Stimulated activated CD4-positive, alpha-beta T cell treated with anti-CD3 and anti-CD28 coated beads, Interleukin-12 subunit alpha, Interleukin-12 subunit beta, amount 100 ng/mL, for 24 hours (primary cell): ENCODE measurements around the gene CIB4.

Experiments
- DNase-seq, 2 experiments: peaks; one replicate each; pipeline ENCODE4 v3.0.0-alpha.2; 2020; ENCODE audit warnings: low read depth in 2 of 2

Gene CIB4

DNA sequence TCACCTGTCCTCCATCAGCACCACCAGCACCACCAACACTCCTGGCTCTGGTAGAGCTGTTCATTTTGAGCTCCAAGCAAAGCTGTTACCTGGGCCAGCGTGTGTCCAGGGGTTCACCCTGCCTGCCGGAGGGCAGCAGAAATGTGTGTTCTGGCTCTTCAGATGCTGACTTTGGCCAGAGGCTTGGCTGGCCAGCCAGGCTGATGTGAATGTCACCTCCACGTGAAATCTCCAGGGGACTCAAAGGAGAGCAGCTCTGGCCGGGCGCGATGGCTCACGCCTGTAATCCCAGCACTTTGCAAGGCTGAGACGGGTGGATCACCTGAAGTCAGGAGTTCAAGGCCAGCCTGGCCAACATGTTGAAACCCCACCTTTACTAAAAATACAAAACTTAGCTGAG is 33.5 kb downstream of the CIB4 start:
- no peak for DNase-seq

- DNase-seq: no peak
Measured at GRCh38 chr2:26606847-26607190, 34.3 kb downstream of the CIB4 start.

GRCh38 chr2:26605999-26606846 is 34.9 kb downstream of the CIB4 start:
- no peak for DNase-seq

DNA sequence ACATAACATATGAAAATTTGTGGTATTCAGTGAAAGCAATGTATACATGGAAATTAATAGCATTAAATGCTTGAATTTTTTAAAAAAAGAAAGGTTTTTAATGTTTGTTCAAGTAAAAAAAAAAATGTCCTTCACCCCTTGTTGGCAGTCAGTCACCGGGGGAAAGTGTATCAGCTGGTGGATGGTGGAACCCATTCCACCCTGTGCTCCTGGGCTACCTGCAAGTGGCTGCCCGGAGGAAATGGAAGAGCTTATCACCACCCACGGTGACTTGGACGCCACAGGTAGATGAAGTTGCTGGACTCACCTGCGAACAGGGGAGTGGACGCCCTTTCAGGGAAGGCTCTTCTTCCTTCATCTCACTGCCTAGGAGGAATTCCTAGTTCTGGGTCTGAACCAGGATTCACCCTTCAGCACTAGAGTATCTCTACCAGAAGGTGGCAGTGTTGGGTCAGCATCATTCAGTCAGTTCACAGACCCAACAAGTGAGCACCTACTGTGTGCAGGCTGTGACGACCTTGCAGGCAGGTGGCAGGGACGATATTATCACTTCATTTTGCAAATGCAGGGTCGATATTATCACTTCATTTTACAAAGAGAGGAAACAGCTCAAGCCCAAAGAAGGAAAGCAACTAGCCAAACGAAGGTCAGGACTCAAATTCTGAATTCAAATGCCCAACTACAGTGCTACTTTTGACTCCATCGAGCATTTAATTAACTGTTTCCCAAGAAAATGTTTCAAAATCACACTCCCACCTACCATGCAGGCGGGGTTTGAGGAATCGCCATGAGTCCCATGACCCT is 35.8 kb downstream of the CIB4 start:
- no peak for DNase-seq

DNA sequence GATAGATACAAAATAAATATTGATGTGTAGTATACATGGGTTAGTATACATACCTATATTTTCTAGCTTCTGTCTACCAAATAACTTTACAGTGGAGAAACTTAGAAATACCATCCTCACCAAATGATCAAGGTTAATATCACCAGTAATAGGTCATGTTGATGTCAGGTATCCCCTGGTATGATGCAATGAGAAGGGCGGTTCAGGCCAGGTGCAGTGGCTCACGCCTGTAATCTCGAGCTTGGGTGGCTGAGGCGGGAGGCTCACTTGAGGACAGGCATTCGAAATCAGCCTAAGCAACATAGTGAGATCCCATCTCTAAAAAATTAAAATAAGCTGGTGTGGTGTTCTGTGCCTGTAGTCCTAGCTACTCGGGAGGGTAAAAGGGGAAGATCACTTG is 38.6 kb downstream of the CIB4 start:
- no peak for DNase-seq

GRCh38 chr2:26599387-26599786 is 41.8 kb downstream of the CIB4 start:
- DNase-seq: no peak

DNA sequence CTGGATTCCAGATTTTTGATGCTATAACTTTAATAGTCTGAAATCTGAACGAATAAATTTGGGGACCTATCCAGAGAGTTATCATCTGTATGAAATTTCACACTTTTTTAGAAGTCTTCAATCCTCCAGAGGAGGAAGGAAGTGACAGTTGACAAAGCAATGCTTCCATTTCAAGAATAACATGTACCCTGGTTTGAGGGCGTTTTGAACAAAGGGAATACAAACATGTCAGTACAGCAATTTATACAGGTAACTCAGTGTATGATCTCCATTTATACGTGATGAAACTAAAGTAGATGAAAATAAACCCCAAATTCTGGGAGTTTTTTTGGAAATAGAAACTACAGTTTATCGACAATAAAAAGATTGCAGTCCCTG is 42.2 kb downstream of the CIB4 start:
- no peak for DNase-seq

DNA sequence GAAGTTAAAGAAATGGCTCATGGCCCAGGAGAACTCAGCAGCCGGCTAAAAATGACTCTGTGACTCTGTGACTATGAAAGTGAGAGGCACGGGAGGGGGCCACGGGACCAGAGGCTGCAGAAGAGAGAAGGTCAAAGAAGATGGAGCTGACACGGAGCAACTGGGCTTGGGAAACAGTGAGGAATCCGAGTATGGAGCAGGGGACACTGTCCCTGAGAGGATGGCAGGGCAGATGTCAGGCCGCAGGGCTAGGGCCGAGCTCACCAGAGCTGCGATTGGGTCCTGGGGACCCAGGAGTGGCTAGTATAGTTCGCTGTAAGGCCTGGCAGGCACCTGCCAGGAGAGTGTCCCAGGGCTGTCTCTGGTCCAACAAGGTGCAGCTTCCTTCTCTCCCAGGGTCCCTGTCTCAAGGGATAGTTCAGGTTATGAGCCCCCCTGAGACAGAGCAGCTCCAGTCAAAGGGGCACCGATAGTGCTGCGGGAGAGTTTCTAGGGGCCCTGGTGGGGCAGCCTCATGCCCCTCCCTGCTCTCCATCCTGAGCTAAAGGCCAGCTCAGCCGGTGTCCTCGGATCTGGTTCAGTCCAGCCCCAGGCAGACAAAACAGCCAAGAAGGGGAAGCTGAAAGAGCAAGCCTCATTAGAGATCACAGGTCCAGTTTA is 42.7 kb downstream of the CIB4 start:
- no peak for DNase-seq

DNA sequence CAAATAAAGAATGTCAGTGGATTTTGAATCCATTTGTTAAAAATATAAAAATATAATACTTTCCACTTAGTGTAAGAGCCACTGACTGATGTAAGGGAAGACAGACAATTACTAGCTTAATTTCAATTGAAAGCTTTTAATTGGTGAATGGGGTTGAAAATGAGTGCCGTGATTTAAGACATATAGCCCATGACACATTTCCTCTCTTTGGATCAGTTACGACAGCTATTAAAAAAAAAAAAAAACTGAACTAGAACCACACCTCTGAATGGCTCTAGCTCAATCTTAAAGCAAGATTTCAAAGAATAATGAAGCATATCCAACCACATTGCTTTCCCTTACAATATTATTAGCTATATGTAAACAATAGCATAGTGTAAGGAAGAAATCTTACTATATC is 44.0 kb downstream of the CIB4 start:
- DNase-seq: no peak

DNA sequence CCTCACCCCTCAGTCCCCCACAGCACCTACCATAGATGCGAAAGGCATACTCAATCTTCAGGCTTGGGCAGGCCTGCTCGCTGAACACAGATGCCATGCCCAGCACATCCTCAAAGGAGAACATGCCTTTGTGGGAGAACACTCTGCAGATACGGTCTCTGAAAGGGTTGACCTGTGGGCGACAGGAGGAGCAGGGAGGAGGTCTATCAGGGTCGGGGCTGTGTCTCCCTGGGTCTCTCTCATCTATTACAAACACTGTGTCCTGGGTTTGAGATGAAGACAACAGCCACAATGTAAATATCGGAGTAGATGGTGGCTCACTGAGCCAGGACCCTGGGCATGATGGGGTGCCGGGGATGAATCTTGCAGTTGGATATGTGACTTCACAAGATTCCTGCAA is 46.0 kb downstream of the CIB4 start:
- no peak for DNase-seq

DNA sequence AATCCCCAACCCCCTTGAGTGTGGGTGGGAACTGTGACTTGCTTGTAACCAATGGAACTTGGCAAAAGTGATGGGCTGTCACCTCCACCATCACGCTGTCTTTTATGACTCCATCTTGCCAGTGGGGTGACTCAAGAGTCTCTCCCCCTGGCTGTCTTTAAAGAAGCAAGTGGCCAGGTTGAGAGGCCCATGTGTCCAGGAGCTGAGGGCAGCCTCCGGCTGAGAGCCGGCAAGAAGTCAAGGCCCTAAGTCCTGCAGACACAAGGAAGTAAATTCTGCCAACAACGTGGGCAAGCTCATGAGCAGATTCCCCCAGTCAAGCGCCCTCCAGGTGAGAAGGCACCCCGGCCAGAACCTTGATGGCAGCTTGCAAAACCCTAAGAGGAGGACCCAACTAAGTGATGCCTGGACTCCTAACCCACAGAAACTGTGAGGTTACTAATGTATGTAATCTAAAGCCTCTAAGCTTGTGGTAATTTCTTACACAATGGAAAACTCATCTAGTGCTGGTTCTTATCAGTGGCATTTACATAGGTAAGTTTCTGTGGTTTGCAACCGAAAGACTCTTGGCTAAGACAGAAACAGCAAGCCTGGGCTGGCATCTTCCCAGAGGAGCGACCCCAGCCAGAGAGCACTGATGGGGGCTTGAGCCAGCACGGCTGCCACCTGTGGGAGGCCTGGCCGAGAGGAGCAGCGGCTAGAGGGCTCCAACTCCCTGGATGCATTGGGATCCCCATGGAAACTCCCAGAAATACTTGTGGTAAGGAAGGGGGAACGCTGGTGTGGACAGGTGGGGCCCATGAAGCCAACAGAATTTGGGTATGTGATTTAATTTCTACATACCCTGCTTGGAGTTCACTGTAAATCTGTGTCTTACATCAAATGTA is 49.3 kb downstream of the CIB4 start:
- DNase-seq: no peak

- no peak for DNase-seq
Measured at GRCh38 chr2:26590980-26591618, 50.1 kb downstream of the CIB4 start.

DNA sequence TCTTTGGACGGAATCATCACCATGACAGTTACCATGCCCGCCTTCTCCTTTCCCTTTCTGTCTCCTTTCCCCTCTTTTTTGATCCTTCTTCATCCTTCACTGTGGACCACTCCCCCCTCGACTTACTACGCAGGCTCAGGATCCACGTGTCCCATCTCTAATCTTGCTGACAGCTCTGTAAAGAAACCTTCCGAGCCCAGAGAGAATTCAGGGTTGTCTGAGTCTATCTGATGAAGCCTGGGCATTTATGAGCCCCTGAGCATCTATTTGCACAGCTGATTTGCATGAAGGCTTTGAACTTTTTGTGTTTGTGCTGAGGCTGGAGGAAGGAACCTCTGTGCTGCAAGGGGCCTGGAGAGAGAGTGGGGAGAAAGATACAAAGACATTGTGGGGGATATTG is 50.7 kb downstream of the CIB4 start:
- no peak for DNase-seq

- DNase-seq: no peak
Measured at GRCh38 chr2:26588576-26588975, 52.6 kb downstream of the CIB4 start.

DNA sequence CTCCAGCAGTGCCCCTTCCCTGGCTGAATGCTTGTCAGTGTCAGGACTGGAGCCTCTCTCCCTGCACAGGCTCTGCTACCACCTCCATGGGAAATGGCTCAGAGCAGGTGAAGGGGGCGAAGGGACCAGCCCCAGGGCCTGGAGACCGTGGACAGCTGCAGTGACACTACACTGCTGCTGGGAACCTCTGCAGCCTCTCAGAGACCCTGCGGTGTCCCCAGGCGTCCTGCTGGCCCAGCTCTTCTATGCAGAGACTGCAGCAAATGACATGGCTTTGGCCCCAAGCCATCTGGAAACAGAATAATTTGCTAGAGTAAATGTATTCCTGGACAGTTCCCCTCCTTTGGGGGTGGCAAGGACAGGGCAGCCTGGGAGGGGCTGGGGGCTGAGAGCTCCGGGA is 53.2 kb downstream of the CIB4 start:
- DNase-seq: no peak

DNA sequence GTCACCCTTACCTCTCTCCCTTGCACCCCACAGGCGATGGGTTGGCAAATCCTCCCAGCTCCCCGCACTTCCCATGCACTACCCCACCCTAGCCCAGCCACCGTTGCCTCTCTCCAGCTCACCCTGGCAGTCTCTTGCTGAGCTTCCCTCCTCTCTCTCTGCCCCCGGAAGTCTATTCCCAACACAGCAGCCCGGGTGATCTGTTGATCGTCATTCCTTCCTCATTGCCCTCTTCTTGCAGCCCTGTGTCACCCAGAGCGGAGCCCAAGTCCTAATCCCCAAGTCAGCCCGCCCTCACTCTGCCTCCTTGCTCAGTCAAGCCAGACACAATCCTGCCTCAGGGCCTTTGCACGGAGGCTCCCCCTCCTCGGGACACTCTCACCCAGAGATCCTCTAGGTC is 55.2 kb downstream of the CIB4 start:
- no peak for DNase-seq

DNA sequence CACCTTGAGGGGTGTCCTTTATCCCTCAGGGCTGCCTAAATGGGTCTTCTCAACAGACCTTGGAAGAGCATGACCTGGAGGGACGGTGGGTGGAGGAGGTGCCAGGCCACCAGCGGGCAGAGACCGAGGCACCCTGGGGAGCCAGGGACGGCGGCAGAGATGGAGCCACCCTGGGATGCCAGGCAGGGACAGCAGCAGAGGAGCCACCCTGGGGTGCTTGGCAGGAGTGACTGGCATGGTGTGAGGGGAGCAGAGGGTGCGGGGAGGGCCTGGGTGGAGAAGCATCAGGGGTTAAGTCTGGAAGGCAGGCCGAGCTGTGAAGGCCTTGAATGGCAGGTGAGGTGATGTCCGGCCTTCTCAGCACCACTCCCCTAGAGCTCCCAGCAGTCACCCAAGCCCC is 56.1 kb downstream of the CIB4 start:
- no peak for DNase-seq

DNA sequence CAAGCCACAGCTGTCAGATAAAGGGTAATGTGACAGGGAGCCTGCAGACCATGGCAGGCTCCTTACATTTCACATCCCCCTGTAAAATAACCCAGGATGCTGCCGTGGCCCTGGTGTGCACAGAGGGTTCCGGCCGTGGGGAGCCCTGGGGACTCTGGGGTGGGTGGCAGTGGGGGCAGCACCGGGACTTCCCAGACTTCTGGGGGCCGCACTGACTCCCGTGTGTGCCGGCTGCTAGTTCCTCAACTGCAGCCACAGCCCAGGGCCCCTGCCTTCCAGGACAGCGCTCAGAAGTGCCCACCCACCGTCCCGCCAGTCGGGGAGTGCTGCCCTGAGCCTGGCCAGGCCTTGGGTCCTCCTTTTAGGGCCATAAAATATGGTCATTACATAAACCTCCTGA is 56.5 kb downstream of the CIB4 start:
- no peak for DNase-seq

- DNase-seq: no peak
Measured at GRCh38 chr2:26584191-26584590, 57.0 kb downstream of the CIB4 start.

- DNase-seq: no peak
Measured at GRCh38 chr2:26583381-26583911, 57.7 kb downstream of the CIB4 start.

GRCh38 chr2:26582890-26583289 is 58.3 kb downstream of the CIB4 start:
- no peak for DNase-seq
